GM12873 (cell line): Measurements from ENCODE around the gene CYB5R2.

Source experiments
- TF ChIP-seq, protein P1 (sequence below): IDR thresholded peaks from 2 replicates; pipeline ENCODE4 v1.5.1; 2012; ENCODE audit warnings: low read depth, mild to moderate bottlenecking, moderate library complexity, low read length, control low read depth; ENCODE audit not compliant: insufficient read depth; ENCODE audit errors: missing control alignments

Gene CYB5R2

DNA sequence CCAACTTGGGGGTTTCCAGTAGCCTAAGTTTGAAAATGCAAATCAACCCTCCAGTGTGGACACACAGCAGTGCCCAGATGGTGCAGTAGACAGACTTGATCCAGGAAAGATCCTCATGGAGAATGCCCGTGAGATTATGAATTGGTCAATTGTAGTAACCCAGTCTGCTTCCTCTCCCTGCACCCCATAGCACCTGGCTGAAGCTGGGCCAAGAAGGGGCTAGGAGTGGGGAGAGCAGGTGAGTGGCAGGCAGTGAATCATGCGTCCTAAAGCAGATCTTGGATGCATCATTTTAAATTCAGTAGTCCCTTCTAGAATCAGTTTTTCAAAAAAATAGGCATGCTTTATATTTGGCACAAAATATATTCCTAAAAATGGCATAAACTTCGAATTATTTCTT is 52.2 kb downstream of the CYB5R2 start:
- TF ChIP-seq, protein P1, sequence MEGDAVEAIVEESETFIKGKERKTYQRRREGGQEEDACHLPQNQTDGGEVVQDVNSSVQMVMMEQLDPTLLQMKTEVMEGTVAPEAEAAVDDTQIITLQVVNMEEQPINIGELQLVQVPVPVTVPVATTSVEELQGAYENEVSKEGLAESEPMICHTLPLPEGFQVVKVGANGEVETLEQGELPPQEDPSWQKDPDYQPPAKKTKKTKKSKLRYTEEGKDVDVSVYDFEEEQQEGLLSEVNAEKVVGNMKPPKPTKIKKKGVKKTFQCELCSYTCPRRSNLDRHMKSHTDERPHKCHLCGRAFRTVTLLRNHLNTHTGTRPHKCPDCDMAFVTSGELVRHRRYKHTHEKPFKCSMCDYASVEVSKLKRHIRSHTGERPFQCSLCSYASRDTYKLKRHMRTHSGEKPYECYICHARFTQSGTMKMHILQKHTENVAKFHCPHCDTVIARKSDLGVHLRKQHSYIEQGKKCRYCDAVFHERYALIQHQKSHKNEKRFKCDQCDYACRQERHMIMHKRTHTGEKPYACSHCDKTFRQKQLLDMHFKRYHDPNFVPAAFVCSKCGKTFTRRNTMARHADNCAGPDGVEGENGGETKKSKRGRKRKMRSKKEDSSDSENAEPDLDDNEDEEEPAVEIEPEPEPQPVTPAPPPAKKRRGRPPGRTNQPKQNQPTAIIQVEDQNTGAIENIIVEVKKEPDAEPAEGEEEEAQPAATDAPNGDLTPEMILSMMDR = no peak

DNA sequence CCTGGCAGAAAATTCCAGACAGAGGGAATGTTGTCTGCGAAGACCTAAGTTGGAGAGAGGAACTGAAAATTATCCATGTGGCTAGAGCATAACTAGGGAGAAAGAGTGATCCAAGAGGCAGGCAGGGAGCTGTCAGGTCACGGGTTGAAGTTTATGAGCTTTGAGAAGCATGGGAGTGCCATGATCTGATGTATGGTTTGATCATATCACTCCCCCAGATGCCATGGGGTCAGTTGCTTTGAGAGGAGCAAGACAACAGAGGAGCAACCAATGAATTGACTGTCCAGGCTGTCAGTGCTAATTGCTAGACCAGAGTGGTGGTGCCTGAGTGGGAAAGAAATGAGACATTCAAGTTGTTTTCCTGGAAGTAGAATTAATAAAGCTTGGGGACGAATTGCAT is 54.0 kb downstream of the CYB5R2 start:
- TF ChIP-seq, protein P1 = no peak

DNA sequence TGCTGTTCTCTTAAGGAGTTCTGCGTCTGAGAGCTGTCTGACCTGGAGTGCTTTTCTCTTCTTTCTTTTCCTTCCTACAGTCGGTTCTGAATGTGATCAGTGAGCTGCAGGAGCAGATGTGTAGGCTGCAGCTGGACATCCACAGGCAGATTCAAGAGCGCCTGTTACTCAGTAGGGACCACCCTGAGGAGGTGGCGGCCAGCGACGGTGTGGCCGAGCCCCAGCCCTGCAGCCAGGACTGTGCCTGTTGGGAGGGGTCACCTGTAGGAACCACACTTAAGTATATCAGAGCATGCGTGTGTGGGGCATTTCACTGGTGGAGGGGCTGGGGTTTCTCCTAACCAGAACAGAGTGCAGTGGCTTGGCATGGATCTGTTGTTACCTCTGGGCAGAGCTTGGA is 56.3 kb downstream of the CYB5R2 start:
- TF ChIP-seq, protein P1 = no peak
